HG02678 (cell line): ENCODE results near the gene MTARC2.

Experiments used
- ATAC-seq: cut with Tn5 transposase; IDR thresholded peaks from one replicate; pipeline ENCODE4 v1.9.1; 2021; ENCODE audit warnings: mild to moderate bottlenecking, moderate library complexity; ENCODE audit not compliant: unreplicated experiment

The MTARC2 gene

DNA sequence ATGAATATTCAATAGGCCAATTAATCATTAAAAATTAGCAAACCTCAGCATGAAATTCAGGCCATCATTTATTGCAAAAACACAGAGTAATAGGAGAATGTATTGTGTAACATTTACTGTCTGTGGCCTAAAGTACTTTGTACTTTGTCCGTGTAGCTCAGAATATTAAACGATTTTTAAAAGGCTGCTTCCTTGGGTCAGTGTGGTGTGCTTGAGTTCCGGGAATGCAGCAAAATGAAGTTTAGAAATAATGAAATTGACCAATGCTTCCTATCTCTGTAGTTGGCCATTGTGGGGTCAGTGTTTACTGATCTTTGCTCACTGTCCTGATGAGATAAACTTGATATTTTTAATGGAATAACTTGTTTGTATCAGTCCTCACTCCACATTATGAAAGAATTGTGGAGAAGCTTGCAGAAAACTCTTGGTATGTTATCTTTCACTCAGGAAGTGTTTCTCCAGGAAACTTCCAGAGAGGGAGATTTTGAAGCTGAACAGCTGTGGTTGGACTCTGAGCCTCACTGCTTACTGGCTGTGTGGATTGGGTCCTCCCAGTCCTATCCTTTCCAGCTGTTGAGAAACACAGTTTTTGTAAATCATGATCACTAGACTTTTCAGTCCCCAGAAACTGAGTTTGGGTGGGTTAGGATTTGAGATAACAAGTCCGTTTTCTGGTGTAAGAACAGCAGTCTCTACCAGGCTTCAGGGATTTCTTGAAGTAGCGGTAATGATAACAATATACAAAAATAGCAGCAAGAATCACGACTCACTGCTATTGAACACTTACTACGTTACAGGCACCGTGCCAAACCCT, 19.4 kb downstream of the MTARC2 start:
- peak; percentile 24 for ATAC-seq

DNA sequence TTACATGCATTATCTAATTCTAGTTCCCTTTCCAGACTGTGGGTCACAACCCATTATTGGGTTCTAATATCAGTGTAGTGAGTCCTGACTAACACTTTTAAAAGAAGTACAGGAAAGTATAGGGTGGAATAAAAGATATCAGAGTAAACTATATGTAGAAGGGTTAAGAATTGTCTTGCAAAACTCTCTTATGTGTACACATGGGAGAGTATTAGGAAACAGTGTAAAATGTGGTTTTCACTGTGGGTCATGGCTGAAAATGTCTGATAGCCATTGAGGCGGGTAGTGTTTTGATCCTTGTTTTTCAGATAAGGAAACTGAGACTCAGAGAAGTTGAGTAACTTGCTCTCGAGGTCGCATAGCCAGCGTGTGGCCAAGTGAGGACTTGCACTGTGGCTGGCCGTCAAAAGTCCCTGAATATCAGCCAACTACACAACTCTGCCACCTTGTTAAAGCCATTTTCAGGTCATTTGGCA, 20.0 kb downstream of the MTARC2 start:
- ATAC-seq, result peak; percentile 26

DNA sequence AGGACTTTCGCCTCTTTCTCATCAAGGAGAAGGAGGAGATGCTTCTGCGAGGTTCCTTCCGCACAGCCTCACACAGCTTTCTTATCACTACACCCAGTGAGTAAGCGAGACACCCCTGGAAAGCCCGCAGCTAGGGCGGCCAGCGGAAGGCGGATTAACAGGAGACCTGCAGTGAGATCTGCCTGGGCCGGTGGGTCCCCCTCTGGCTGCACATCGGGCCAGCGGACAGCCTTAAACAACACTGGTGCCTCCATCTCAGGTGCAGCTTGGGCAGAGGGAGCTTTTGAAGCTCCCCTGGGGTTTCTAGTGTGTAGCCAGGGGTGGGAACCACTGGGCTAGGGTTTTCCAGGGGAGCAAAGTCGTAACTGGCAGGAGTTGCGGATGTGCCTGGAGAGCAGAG, 21.1 kb downstream of the MTARC2 start:
- no peak for ATAC-seq

DNA sequence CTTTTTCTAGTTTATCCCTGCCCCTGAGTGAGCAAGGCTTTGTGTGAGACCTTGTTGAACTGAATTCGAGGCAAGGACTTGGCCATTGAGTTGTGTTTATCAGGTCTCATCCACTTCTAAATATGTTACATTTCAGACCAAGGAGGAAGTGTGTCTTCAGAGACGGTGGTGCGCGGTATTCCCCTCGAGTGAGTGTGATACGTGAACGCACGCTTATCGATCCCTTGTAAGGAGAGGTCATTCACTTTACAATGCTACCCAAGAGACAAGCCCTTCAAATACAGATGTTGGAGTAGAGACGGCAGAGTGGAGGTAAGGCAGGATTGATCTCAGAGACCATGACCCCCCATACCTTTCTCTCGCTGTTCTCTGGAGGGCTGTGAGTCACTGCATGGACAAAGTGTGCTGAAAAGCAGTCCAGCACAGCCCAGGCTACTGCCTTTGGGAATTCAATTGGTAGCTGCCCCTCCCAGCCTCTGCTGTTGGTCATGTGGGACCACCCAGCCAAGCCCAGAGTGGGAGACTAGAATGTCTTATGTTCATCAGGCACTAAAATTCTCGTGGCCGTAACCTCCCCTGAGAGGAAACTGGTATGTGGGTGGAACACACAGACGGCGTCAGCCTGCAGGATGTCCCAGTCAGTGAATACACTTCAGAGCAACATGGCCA, 22.3 kb downstream of the MTARC2 start:
- peak; percentile 62 for ATAC-seq

DNA sequence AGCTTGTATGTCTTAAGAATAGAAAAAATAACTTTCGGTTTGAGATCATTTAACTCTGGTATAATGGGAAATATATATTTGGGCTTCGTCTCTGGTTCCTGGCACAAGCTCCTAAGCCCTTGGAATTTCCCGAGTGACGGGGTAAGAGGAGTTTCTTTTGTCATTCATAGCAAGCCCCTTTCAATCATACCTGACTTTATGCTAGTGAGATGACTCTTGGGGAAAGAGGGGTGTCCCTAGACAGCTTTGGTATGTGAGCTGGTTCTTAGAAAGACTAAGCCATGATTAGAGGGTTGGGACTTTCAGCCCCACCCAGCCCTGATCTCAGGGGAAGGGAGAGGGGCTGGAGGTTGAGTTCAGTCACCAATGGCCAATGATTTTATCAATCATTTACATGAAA, 24.7 kb downstream of the MTARC2 start:
- peak; percentile 40 for ATAC-seq

DNA sequence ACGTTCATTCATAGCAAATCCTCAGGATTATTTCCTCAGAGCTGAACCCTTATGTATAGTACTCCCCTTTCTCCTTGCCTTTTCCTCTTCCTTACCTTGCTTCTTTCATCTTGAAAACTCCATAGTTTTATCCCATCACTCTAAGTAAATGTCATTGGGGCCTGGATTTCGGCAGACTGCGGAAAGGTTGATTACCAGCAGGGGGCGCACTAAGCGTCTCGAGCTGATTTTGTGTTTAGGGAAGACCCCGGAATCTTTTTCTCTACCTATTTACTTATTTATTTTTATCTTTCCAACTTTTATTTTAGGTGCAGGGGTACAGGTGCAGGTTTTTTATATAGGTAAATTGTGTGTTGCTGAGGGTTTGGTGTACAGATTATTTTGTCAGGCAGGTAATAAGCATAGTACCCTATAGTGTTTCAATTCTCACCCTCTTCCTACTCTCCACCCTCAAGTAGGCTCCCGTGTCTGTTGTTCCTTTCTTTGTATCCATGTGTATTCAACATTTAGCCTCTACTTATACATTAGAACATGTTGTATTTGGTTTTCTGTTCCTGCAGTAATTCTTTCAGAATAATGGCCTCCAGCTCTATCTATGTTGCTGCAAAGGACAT, 27.2 kb downstream of the MTARC2 start:
- no peak for ATAC-seq

DNA sequence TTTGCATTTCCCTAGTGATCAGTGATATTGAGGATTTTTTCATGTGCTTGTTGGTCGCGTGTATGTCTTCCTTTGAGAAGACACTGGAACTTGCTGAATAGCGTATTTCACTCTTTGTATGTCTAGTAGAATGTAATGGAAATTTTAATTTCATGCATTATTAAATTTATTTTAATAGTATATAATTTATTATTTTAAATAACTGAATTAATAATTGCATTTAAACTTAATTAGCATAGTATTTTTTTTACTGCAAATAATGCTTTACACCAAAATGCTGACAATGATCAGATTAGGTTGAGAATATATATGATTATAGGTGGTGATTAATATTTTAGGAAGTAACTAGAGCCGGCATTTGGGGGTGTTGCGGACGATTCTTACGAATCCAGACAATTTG, 28.1 kb downstream of the MTARC2 start:
- no peak for ATAC-seq

DNA sequence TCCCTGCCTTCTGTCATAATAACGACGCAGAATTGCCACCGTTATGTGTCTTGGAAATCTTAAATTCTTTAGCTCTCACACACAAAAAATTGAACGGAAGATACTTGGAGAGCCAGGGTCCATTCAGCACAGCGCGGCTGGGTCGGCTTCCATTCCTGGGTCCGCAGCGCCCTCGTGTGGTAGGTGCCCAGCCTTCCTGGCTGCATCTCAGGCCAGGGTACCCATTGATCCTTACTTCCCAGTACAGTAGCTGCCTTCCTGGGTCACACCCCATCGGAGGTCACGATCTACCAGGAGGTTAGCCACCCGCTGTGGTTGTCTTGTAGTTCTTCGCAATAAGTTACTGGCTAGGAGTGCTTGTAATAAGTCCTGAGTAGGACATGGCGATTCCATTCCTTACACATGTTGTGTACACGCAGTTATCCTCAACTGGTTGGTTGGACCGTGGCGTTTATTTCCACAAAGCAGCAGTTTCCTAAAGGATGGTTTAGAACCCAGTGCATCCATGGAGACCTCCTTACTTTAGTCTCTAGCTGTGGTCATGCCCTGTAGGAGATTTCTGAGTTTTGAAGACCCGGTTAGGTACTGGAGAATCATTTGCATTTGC, 28.7 kb downstream of the MTARC2 start:
- ATAC-seq, result peak; percentile 76

DNA sequence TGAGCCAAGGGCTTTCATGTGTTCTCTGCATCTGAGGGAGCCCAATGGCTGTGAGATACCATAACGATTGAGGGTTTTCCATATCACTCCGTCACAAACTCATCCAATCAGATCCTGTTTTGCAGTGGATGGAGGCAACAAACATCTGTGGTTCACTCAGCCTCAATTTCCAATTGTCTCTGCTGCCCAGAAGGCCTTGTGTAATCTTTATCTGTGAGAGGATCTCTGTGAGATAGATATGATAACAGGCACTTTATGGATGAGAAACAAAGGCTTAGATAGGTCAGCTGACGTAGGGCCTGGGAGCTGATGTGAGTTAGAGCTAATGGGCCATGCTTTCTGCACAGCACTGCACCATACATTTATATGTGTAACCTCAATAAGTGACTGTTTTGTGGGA, 35.3 kb downstream of the MTARC2 start:
- ATAC-seq, result no peak

DNA sequence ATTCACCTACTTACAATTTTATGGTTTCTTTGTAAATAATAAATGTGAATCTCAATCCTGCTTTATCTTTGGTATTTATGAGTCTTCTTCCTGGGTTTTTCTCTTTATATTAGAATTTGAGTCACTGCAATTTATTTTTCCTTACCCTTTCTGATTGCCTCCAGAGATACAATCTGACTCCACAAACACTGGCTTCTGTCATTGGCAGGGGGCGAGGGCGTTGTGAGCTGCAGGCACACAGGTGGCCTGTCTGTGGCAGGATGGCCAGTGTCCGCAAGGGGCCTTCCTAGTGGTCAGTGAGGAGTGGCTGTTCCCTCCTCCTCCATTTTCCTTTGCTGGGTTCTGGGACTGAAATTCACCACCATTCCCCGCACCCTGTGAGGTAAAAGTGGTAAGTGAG, 36.6 kb downstream of the MTARC2 start:
- ATAC-seq, result no peak

DNA sequence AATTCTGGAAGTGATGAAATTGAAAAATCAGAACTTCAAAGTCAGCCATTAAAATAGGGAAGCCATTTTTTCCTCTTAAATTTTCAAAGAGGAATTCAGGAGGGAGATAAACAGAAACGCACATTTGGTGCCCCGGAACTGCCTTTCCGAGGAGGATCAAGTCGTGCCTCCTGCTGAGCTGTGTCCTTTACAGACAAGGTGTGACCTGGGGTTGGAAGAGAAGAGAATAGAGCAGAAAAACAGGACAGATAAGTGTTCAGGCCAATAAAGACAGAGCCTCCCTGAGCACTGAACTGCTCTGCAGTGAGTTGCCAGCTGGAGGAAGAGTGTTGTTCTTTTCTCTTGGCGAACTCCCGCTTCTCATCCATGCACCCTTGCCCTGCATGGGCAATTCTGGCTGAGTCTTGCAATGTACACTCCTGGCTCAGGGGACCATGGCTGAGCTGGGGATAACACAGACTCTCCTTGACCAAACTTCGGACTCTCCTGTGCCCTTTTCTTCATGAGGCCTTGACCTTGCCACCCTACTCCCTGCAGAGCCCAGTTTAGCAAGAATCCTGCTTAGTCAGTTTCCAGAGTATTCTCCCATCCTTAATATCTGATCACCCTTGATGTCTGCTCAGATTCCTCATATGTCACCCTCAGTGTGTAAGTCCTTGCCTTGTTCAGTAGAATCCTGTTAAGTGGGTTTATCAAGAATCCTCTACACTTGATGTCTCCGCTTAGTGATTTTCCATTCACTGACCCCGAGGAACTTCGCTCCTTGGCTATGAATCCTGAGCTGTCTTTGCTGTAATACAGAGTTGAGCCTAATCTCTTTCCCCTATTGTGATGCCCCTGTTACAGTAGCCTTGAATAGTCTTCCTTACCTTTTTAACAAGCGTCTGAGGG, 37.3 kb downstream of the MTARC2 start:
- no peak for ATAC-seq

DNA sequence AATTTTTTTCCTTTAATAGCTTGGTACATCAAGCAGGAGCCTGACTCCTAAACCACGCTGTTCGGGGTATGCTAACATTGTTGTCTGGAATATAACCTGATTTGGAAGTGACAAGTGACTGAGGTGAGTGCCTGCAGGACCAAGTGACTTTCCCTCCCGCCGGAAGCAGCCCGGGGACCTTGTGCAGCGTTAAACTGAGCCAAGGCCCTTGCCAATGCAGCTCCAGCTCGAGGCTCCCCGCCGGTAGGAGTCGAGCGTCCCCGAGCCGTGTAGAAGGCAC, 37.9 kb downstream of the MTARC2 start:
- ATAC-seq, result peak; percentile 3

DNA sequence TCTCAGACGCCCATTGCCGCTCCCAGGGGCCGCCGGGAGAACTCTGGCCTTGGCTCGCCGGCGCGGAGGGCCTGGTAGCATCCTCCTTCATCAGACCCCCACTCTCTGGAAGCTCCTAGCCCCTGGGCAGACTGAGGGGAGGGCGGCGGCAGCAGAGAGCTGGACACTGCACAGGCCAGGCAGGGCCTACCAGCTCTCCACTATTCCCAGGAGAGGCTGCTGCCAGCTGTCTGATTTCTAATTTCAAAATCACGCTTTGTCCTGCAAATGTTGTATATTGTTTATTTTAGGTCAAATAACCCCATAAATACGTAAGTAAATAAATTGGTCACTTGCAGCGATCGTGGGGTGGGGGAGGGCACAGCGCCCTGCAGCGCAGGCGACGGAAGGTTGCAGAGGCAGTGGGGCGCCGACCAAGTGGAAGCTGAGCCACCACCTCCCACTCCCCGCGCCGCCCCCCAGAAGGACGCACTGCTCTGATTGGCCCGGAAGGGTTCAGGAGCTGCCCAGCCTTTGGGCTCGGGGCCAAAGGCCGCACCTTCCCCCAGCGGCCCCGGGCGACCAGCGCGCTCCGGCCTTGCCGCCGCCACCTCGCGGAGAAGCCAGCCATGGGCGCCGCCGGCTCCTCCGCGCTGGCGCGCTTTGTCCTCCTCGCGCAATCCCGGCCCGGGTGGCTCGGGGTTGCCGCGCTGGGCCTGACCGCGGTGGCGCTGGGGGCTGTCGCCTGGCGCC, 38.4 kb downstream of the MTARC2 start, which contains the start of gene MTARC1:
Gene MTARC1, plus strand, starts transcription at position 577 of the 732 bp plus-strand sequence. Its CDS starts 32 bp downstream, at position 609.
- peak; percentile 66 for ATAC-seq

DNA sequence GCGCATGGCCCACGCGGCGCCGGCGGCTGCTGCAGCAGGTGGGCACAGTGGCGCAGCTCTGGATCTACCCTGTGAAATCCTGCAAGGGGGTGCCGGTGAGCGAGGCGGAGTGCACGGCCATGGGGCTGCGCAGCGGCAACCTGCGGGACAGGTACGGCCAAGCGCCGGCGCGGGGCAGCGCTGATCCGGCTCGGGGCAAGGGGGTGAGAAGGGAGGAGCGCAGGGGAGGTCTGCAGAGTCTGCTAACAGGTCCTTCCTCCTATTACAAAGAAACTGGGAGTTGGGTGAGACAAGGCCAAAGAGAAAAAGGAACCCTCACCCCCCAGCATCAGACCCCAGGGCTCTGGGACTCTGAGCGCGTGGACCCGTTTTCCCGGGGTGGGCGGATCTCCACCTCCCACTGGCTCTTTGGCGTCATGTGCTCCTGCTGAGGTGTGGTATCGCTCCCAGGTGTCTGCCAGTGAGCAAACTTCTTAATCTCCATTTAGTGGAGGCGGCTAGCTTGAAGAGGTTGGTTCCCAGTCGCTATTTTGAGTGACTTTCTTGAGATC, 39.0 kb downstream of the MTARC2 start:
- ATAC-seq, result no peak

DNA sequence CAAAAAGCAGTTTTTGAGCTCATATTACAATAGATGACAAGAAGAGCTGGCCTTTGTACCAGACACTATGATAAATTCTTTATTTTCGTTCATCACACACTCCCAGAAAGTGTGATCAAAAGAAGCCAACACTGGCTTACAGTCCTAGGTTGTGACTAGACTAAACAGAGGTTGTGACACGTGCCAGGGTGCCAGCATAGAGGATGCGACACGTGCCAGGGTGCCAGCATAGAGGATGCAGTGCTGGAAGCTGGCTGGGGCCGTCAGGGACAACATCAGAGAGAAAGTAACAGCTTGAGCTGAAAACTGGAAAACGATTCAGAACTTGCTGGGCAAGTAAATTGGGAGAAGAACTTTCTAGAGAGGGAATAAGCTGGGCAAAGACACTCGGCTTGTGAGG, 40.8 kb downstream of the MTARC2 start:
- no peak for ATAC-seq

DNA sequence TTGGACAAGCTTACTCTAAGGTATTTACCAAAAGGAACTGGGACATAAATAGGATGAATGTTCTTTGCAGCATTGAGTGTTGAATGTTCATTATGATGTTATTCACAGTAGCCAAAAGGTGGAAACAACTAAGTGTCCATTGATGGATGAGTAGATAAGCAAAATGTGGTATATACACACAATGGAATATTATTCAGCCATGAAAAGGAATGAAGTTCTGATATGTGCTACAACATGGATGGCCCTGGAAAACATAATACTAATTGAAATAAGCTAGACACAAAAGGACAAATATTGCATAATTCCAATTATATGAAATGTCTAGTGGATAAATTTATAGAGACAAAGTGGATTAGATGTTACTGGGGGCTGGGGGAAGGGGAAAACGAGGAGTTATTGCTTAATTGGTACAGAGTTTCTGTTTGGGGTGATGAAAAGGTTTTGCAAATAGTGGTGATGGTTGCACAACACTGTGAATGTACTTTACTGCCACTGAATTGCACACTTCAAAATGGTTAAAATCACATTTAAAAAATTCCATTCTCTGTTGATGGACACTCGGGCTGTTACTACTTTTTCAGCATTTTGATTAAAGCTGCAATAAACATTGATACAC, 41.5 kb downstream of the MTARC2 start:
- ATAC-seq, result no peak

DNA sequence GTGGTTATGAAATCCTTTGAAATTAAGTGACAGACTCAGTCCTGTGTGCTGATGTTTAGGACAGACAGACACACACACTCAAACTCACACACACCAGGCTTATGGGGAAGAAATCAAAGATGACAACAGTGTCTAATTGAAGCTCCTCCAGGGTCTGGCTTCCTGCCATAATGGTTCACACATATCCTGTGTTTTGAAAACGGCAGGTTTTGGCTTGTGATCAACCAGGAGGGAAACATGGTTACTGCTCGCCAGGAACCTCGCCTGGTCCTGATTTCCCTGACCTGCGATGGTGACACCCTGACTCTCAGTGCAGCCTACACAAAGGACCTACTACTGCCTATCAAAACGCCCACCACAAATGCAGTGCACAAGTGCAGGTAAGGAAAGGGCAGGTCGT, 43.2 kb downstream of the MTARC2 start:
- no peak for ATAC-seq

DNA sequence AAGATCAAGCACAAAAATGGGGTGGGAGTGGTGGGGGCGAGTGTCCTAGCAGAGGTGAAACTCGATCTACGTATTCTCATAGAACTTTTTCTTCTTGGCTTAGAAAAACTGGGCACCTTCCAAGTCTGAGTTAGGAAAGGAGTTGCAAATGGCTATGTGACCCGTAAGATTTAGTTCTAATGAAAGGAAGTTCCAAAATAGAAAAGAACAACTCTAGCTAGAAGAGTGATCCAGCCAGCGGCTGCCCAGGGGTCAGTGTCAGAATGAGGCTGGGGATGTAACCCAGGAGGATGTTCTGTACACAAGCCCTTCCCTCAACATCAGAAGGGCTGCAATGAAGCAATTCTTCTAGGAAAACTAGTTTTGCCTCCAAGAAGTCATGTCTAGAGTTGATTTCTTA, 43.8 kb downstream of the MTARC2 start:
- ATAC-seq, result no peak

DNA sequence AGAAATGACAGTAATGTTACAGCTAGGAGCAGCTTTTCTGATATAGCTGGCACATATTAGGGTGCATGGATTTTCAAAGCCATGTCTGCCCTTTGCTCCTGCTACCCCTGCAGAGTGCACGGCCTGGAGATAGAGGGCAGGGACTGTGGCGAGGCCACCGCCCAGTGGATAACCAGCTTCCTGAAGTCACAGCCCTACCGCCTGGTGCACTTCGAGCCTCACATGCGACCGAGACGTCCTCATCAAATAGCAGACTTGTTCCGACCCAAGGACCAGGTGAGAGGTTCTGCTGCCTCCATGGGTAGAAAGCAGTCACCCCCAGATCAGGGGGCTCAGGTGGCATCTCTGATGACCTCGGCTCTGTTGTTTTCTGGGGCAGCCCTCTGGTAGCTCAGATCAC, 48.4 kb downstream of the MTARC2 start:
- no peak for ATAC-seq
